ENCODE data around the gene STK32C.

- no peak for TF ChIP-seq SPI1 (IDR thresholded peaks at IDR 0.05; ENCODE audit: low read depth, low read length)
- no peak for TF ChIP-seq POLR2A (IDR thresholded peaks at IDR 0.05; ENCODE audit: low read depth, low read length)
- no peak for TF ChIP-seq POLR2AphosphoS5 (IDR thresholded peaks at IDR 0.05; ENCODE audit: low read depth, low read length)
- TF ChIP-seq TAF1 (IDR thresholded peaks at IDR 0.05; ENCODE audit: low read depth, low read length): no peak
Measured at GRCh38 chr10:132345345-132345744, 37.6 kb upstream of the STK32C start.
